Gastrocnemius medialis (tissue), 4 donors: Measurements from ENCODE around the gene TMEM221. TPM values are rescaled to one million over a fixed set of nuclear protein-coding genes. Genes with fewer than 3 reads are reported as not detected.

Experiments used
- ATAC-seq, 2 donors: fragments of 150-250 bp; one replicate each; pipeline ENCODE4 v1.9.1; 2016
- DNase-seq, 2 donors: peaks; one replicate each; pipeline ENCODE4 v3.0.0-alpha.2; 2019
- H3K27ac ChIP-seq, 4 donors: fragments of 200-600 bp; sonication (generic); 1 replicate in 1 of 4; 2 replicates in 3 of 4; pipeline ENCODE4 v1.5.1; 2016 to 2018; ENCODE audit warnings: mild to moderate bottlenecking in 2 of 4, moderate library complexity in 1 of 4
- H3K27me3 ChIP-seq, 3 donors: fragments of 200-600 bp; sonication (generic) in 2 of 3; 1 replicate in 1 of 3; 2 replicates in 2 of 3; pipeline versions ENCODE4 v1.5.1 to v1.6.0; 2016 to 2019; ENCODE audit warnings: mild to moderate bottlenecking in 1 of 3, moderate library complexity in 1 of 3
- H3K36me3 ChIP-seq, 2 donors: fragments of 200-600 bp; sonication (generic) in 1 of 2; one replicate each; pipeline ENCODE4 v1.5.1; 2017 to 2018
- H3K4me1 ChIP-seq, 2 donors: fragments of 200-600 bp; sonication (generic) in 1 of 2; one replicate each; pipeline ENCODE4 v1.5.1; 2016 to 2017; ENCODE audit warnings: mild to moderate bottlenecking in 2 of 2
- H3K4me3 ChIP-seq, 4 donors: fragments of 200-600 bp; sonication (generic) in 3 of 4; 1 replicate in 1 of 4; 2 replicates in 3 of 4; pipeline ENCODE4 v1.5.1; 2016 to 2019; ENCODE audit warnings: mild to moderate bottlenecking in 2 of 4
- H3K9me3 ChIP-seq, 3 donors: fragments of 200-600 bp; sonication (generic) in 2 of 3; 1 replicate in 1 of 3; 2 replicates in 2 of 3; pipeline ENCODE4 v1.5.1; 2016 to 2019
- CTCF ChIP-seq, 5 experiments: fragments of 450-650 bp in 3 of 5; fragments of 200-600 bp in 2 of 5; sonication (generic) in 2 of 5; IDR thresholded peaks in 4 of 5; conservative IDR thresholded peaks in 1 of 5; 1 replicate in 4 of 5; 2 replicates in 1 of 5; pipeline ENCODE4 v1.5.1; 2016 to 2019; ENCODE audit warnings: antibody characterized with exemption in 5 of 5, mild to moderate bottlenecking in 3 of 5, moderate library complexity in 3 of 5
- POLR2A ChIP-seq, 2 donors: fragments of 450-650 bp; IDR thresholded peaks; one replicate each; pipeline ENCODE4 v1.6.1; 2017; ENCODE audit warnings: antibody characterized with exemption in 2 of 2, mild to moderate bottlenecking in 2 of 2, moderate library complexity in 2 of 2
- in situ Hi-C, 4 donors: fragments of 200-750 bp; cut with MboI; loops; one replicate each; pipeline versions ENCODE4 v1.15.0 to v1.8.0; 2017; ENCODE audit warnings: low sequenced_read_pairs in 4 of 4
- intact Hi-C: fragments of 100-400 bp; cut with DNase I; formaldehyde crosslinking; loops from one replicate; pipeline ENCODE4 v1.15.1; 2023; ENCODE audit warnings: low total_unique reads
- total RNA-seq, 4 donors: library from RNA; depleted of rRNA; stranded (reverse); fragments of >200 nt; gene quantifications; one replicate each; pipeline versions ENCODE4 v1.1.0 to v1.2.3, GENCODE V29; 2016

Gene TMEM221
- total RNA-seq, 4 donors from 2014 or later = not detected

DNA sequence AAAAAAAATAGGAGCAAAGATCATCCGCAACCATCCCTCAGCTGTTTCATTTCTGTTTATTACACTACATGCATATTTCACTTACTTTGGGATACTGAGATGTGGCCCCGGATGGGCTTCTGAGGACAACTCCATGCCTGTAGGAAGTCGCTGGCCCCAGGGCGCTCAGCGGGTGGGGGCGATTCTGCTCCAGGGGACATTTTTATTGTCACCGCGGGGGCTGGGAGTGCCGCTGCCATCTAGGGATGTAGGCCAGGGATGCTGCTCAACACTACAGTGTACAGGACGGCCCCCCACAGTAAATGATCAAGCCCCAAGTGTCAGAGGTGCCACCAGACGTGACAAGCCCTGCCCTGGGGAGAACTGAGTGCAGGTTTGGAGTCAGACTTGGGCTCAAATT, 36.7 kb downstream of the TMEM221 start:
- TF ChIP-seq CTCF (IDR thresholded peaks at IDR 0.05 in 4 of 5, conservative IDR thresholded peaks at IDR 0.05 in 1 of 5) (no peak), POLR2A (IDR thresholded peaks at IDR 0.05) (no peak)
- DNase-seq (no peak), ATAC-seq (no peak)
- no peak overlapping the region for H3K4me3 ChIP-seq
- peaks cover 7 to 22% (median 13%) of the 10 kb centered on the region in 3 donors for H3K27me3 ChIP-seq
- peak overlapping the region in 1 of 4 donors; percentile 33 for H3K27ac ChIP-seq
- intact Hi-C loops (no loop called here), in situ Hi-C loops (no loop called here)
- no peaks in the 10 kb centered on the region for H3K9me3 ChIP-seq
- peaks cover 0 to under 1% of the 10 kb centered on the region in 2 donors for H3K4me1 ChIP-seq
- no peaks in the 10 kb centered on the region for H3K36me3 ChIP-seq

DNA sequence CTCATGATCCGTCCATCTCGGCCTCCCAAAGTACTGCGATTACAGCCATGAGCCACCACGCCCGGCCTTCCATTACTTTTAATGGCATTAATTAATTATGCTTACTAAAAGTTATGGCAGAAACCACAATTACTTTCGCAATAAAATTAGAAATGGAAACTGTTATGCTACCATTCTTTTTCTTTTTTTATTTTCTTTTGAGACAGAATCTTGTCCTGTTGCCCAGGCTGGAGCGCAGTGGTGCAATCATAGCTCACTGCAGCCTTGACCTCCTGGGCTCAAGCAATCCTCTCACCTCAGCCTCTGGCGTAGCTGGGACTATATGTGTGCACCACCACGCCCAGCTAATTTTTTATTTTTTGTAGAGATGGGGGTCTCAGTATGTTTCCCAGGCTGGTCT, 38.5 kb downstream of the TMEM221 start:
- DNase-seq (no peak), ATAC-seq (no peak)
- TF ChIP-seq CTCF (IDR thresholded peaks at IDR 0.05 in 4 of 5, conservative IDR thresholded peaks at IDR 0.05 in 1 of 5) (no peak), POLR2A (IDR thresholded peaks at IDR 0.05) (no peak)
- no peaks in the 10 kb centered on the region for H3K9me3 ChIP-seq
- no peak overlapping the region for H3K4me3 ChIP-seq
- H3K27me3 ChIP-seq = peaks cover 7 to 22% (median 13%) of the 10 kb centered on the region in 3 donors
- H3K4me1 ChIP-seq = peaks cover 0 to 7% of the 10 kb centered on the region in 2 donors
- H3K36me3 ChIP-seq = no peaks in the 10 kb centered on the region
- intact Hi-C loops = no loop called here
- H3K27ac ChIP-seq = no peak overlapping the region
- in situ Hi-C loops = no loop called here

DNA sequence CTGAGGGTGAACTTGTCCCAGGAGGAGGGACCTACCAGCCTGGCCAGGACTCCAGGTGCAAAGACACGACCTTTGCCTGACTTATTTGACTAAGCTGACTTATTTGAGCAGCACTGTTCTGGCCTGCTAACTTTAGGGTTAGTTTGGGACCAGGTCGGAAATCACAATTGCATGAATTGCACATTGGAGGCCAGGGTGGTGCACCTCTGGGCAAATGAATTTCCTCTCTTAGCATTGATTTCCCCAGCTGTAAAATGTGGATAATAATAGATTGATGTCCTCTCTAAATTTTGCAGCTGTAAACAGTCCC, 41.6 kb downstream of the TMEM221 start:
- H3K27me3 ChIP-seq = peaks cover 0 to 5% (median 0%) of the 10 kb centered on the region in 3 donors
- peak overlapping the region; percentile 49 to 82 (median 82) for H3K27ac ChIP-seq
- in situ Hi-C loops = no loop called here
- peak overlapping the region in 3 of 4 donors; percentile 46 to 60 (median 50) for H3K4me3 ChIP-seq
- peaks cover 0 to 7% of the 10 kb centered on the region in 2 donors for H3K4me1 ChIP-seq
- H3K9me3 ChIP-seq = no peaks in the 10 kb centered on the region
- no peak for DNase-seq
- no peak for TF ChIP-seq CTCF (IDR thresholded peaks at IDR 0.05 in 4 of 5, conservative IDR thresholded peaks at IDR 0.05 in 1 of 5)
- TF ChIP-seq POLR2A (IDR thresholded peaks at IDR 0.05) = no peak
- no peaks in the 10 kb centered on the region for H3K36me3 ChIP-seq
- ATAC-seq = no peak
- intact Hi-C loops = no loop called here

DNA sequence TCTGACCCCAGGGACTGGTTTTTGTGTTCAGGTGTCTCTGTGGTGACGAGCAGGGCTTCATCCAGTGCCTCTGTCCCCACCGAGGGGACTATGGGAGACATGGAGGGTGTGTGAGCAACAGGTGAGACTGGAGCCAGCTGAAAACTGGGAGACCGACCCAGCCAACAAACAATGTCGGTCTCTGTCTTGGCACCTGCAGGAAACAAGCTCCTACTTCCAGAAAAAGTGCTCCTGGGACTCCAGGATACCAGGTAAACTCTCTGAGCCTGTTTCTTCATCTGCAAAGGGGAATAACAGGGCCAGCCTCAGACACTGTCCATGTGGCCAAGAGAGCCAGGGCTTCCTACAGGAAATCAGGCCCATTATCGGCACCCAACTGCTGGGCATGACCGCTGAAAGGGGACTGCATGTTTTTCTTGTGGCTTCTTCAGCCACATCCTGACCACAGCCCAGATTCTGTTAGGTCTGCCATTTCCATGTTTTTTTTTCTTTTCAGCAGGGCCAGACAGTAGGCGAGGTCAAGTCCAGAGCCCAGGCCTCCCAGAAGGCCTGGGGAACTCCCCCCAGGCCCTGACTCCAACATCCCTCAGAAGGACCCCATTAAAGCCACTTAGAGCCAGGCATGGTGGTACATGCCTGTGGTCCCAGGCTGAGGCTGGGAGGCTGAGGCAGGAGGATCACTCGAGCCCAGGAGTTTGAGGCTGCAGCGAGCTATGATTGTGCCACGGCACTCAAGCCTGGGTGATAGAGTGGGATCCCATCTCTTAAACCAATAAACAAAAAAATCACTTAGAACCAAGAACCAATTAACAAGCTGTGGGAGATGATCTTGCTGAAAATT, 42.2 kb downstream of the TMEM221 start:
- in situ Hi-C loops (no loop called here), intact Hi-C loops (no loop called here)
- Histone ChIP-seq H3K27me3 (peaks cover 0 to 2% (median 0%) of the 10 kb centered on the region in 3 donors), H3K4me1 (peaks cover 0 to 7% of the 10 kb centered on the region in 2 donors), H3K27ac (peak overlapping the region; percentile 49 to 82 (median 82)), H3K4me3 (peak overlapping the region; percentile 20 to 60 (median 48)), H3K36me3 (no peaks in the 10 kb centered on the region), H3K9me3 (no peaks in the 10 kb centered on the region)
- ATAC-seq (no peak), DNase-seq (no peak)
- no peak for TF ChIP-seq CTCF (IDR thresholded peaks at IDR 0.05 in 4 of 5, conservative IDR thresholded peaks at IDR 0.05 in 1 of 5)
- no peak for TF ChIP-seq POLR2A (IDR thresholded peaks at IDR 0.05)
